Epithelial cell of proximal tubule (primary cell): ENCODE measurements around the gene TMEM39A. TPM values are rescaled to one million over a fixed set of nuclear protein-coding genes. Genes with fewer than 3 reads are reported as not detected.

Experiments
- DNase-seq: peaks from one replicate; pipeline ENCODE4 v3.0.0-alpha.2; 2011; ENCODE audit warnings: low read depth
- H3K4me3 ChIP-seq: 2 replicates; pipeline ENCODE4 v1.5.1; 2011; ENCODE audit warnings: low read depth, mild to moderate bottlenecking, low read length
- CTCF ChIP-seq: conservative IDR thresholded peaks from 2 replicates; pipeline ENCODE4 v1.5.1; 2012; ENCODE audit warnings: low read depth, mild to moderate bottlenecking, low read length
- total RNA-seq: library from RNA; depleted of rRNA; stranded (reverse); fragments of >200 nt; gene quantifications from 2 replicates; pipeline ENCODE4 v1.2.3, GENCODE V29; 2015

Gene TMEM39A
- total RNA-seq, 1 donor from 2014 or later, result 28.2 TPM

GRCh38 chr3:119433613-119434325 is 29.6 kb downstream of the TMEM39A start:
- no peak for TF ChIP-seq CTCF
- no peak overlapping the region for H3K4me3 ChIP-seq
- no peak for DNase-seq

- DNase-seq, result no peak
- peak; percentile 17 for TF ChIP-seq CTCF
- no peak overlapping the region for H3K4me3 ChIP-seq
Observed at GRCh38 chr3:119428538-119428937, 34.9 kb downstream of the TMEM39A start.

GRCh38 chr3:119427669-119428068 is 35.7 kb downstream of the TMEM39A start:
- TF ChIP-seq CTCF, result no peak
- H3K4me3 ChIP-seq, result no peak overlapping the region
- no peak for DNase-seq

GRCh38 chr3:119420196-119420595 is 43.2 kb downstream of the TMEM39A start:
- TF ChIP-seq CTCF, result peak; percentile 31
- no peak for DNase-seq
- no peak overlapping the region for H3K4me3 ChIP-seq

- TF ChIP-seq CTCF, result no peak
- H3K4me3 ChIP-seq, result no peak overlapping the region
- DNase-seq, result no peak
Observed at GRCh38 chr3:119418641-119419040, 44.8 kb downstream of the TMEM39A start.

- no peak for TF ChIP-seq CTCF
- DNase-seq, result no peak
- H3K4me3 ChIP-seq, result no peak overlapping the region
Observed at GRCh38 chr3:119417771-119418512, 45.5 kb downstream of the TMEM39A start.
